ENCODE data around the gene AP2M1.

Gene AP2M1

GRCh38 chr3:184211718-184212117 lies 37.1 kb downstream of the AP2M1 start:
- Histone ChIP-seq H4K20me1 (ENCODE audit: insufficient read depth, low read length, poor library complexity, severe bottlenecking) (no peaks in the 10 kb centered on the region), H3K79me2 (ENCODE audit: insufficient read depth, low read length) (no peaks in the 10 kb centered on the region), H3K4me3 (ENCODE audit: low read length, poor library complexity, severe bottlenecking) (no peak overlapping the region), H3K4me1 (ENCODE audit: insufficient read depth, low read length, poor library complexity, severe bottlenecking) (no peaks in the 10 kb centered on the region), H3K9me2 (replicated peaks; ENCODE audit: low read depth, low read length) (no peaks in the 10 kb centered on the region), H2AFZ (ENCODE audit: low read length) (no peak overlapping the region), H3K4me2 (ENCODE audit: low read depth, low read length, poor library complexity, severe bottlenecking) (no peak overlapping the region), H3K9ac (ENCODE audit: low read depth, low read length, poor library complexity, severe bottlenecking) (no peak overlapping the region), H3K36me3 (ENCODE audit: insufficient read depth, low read length) (no peaks in the 10 kb centered on the region), H3F3A (ENCODE audit: low read depth) (no peaks in the 10 kb centered on the region), H3K27me3 (ENCODE audit: insufficient read depth, low read length, poor library complexity, severe bottlenecking) (no peaks in the 10 kb centered on the region), H3K9me3 (ENCODE audit: insufficient read depth, low read depth, low read length) (no peaks in the 10 kb centered on the region)
- TF ChIP-seq CTCF (conservative IDR thresholded peaks at IDR 0.05; ENCODE audit: low read length), result no peak
- no peak for TF ChIP-seq EZH2phosphoT487 (IDR thresholded peaks at IDR 0.05; ENCODE audit: borderline replicate concordance)

GRCh38 chr3:184218814-184219213 lies 44.2 kb downstream of the AP2M1 start:
- no peaks in the 10 kb centered on the region for H4K20me1 ChIP-seq (ENCODE audit: insufficient read depth, low read length, poor library complexity, severe bottlenecking)
- H3K4me3 ChIP-seq (ENCODE audit: low read length, poor library complexity, severe bottlenecking), result no peak overlapping the region
- no peaks in the 10 kb centered on the region for H3K36me3 ChIP-seq (ENCODE audit: insufficient read depth, low read length)
- no peaks in the 10 kb centered on the region for H3K79me2 ChIP-seq (ENCODE audit: insufficient read depth, low read length)
- no peaks in the 10 kb centered on the region for H3F3A ChIP-seq (ENCODE audit: low read depth)
- H3K9ac ChIP-seq (ENCODE audit: low read depth, low read length, poor library complexity, severe bottlenecking), result no peak overlapping the region
- TF ChIP-seq CTCF (conservative IDR thresholded peaks at IDR 0.05; ENCODE audit: low read length) (no peak), EZH2phosphoT487 (IDR thresholded peaks at IDR 0.05; ENCODE audit: borderline replicate concordance) (no peak)
- H3K9me2 ChIP-seq (replicated peaks; ENCODE audit: low read depth, low read length), result no peaks in the 10 kb centered on the region
- H3K4me2 ChIP-seq (ENCODE audit: low read depth, low read length, poor library complexity, severe bottlenecking), result no peak overlapping the region
- no peaks in the 10 kb centered on the region for H3K27me3 ChIP-seq (ENCODE audit: insufficient read depth, low read length, poor library complexity, severe bottlenecking)
- no peaks in the 10 kb centered on the region for H3K9me3 ChIP-seq (ENCODE audit: insufficient read depth, low read depth, low read length)
- H2AFZ ChIP-seq (ENCODE audit: low read length), result no peak overlapping the region
- no peaks in the 10 kb centered on the region for H3K4me1 ChIP-seq (ENCODE audit: insufficient read depth, low read length, poor library complexity, severe bottlenecking)

- TF ChIP-seq EZH2phosphoT487 (IDR thresholded peaks at IDR 0.05; ENCODE audit: borderline replicate concordance), result no peak
- no peak for TF ChIP-seq CTCF (conservative IDR thresholded peaks at IDR 0.05; ENCODE audit: low read length)
- no peaks in the 10 kb centered on the region for H3K4me1 ChIP-seq (ENCODE audit: insufficient read depth, low read length, poor library complexity, severe bottlenecking)
- no peak overlapping the region for H3K9ac ChIP-seq (ENCODE audit: low read depth, low read length, poor library complexity, severe bottlenecking)
- no peaks in the 10 kb centered on the region for H4K20me1 ChIP-seq (ENCODE audit: insufficient read depth, low read length, poor library complexity, severe bottlenecking)
- no peak overlapping the region for H3K4me3 ChIP-seq (ENCODE audit: low read length, poor library complexity, severe bottlenecking)
- no peaks in the 10 kb centered on the region for H3K9me3 ChIP-seq (ENCODE audit: insufficient read depth, low read depth, low read length)
- H3K9me2 ChIP-seq (replicated peaks; ENCODE audit: low read depth, low read length), result no peaks in the 10 kb centered on the region
- H3K4me2 ChIP-seq (ENCODE audit: low read depth, low read length, poor library complexity, severe bottlenecking), result no peak overlapping the region
- no peaks in the 10 kb centered on the region for H3K27me3 ChIP-seq (ENCODE audit: insufficient read depth, low read length, poor library complexity, severe bottlenecking)
- H3K79me2 ChIP-seq (ENCODE audit: insufficient read depth, low read length), result no peaks in the 10 kb centered on the region
- no peaks in the 10 kb centered on the region for H3K36me3 ChIP-seq (ENCODE audit: insufficient read depth, low read length)
- H3F3A ChIP-seq (ENCODE audit: low read depth), result no peaks in the 10 kb centered on the region
- no peak overlapping the region for H2AFZ ChIP-seq (ENCODE audit: low read length)
Observed at GRCh38 chr3:184222521-184222920, 47.9 kb downstream of the AP2M1 start.
